Ovary (tissue), 3 donors: ENCODE results near the gene LPAR2.

Source experiments
- CTCF ChIP-seq, 3 donors: fragments of 450-650 bp in 2 of 3; fragments of 200-600 bp in 1 of 3; IDR thresholded peaks; one replicate each; pipeline versions ENCODE4 v1.5.1 to v1.8.0; 2016 to 2022; ENCODE audit warnings: antibody characterized with exemption in 3 of 3, mild to moderate bottlenecking in 1 of 3
- POLR2A ChIP-seq: fragments of 450-650 bp; IDR thresholded peaks from one replicate; pipeline ENCODE4 v1.6.1; 2017; ENCODE audit warnings: antibody characterized with exemption, mild to moderate bottlenecking, moderate library complexity
- donor health status: DM: no; HTN: no; CAD: no.

- TF ChIP-seq POLR2A, result no peak
- no peak for TF ChIP-seq CTCF (IDR thresholded peaks at IDR 0.05)
Observed at GRCh38 chr19:19613506-19613905, 14.5 kb downstream of the LPAR2 start.
